ENCODE data around the gene NOL6. TPM values are rescaled to one million over a fixed set of nuclear protein-coding genes. Genes with fewer than 3 reads are reported as not detected.

Gene NOL6
- total RNA-seq, 1 experiment from 2014 or later: 75.1 TPM

DNA sequence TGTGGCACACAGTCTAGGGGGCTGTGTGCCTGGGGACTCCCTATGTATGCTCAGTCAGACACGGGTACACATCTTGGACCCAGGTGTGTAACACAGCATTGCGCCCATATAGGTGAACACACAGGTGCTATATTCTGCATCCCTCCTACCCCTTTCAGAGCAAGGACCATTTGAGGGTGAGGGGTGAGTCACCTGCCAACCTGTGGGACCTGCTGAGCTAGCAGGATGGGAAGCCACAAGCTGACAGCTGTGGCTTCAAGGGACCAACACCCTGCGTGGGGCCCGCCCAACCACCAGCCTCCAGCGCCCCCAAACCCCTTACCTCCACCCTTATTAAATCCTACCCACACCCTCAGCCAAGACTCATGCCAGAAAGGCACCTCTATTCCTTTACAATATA lies 56.7 kb downstream of the NOL6 start:
- intact Hi-C loops (cut with micrococcal nuclease; ENCODE audit: unreplicated experiment) (no loop called here), in situ Hi-C loops (cut with HindIII; ENCODE audit: low pct_unique_long_range_greater_than_20kb, low sequenced_read_pairs) (no loop called here)
- no TSS peak for BruUV-seq (replicated peaks)
- ATAC-seq (no peak), DNase-seq (ENCODE audit: low read depth, low spot score) (no peak)
- no peak overlapping the region for H3K27ac ChIP-seq (ENCODE audit: low read length)
- H3K9me3 ChIP-seq (ENCODE audit: control insufficient read depth, insufficient read depth, low read depth, low read length): no peaks in the 10 kb centered on the region
- H3K4me3 ChIP-seq (ENCODE audit: low read depth in 2 of 2, low read length in 2 of 2): no peak overlapping the region
- no peaks in the 10 kb centered on the region for H3K27me3 ChIP-seq (ENCODE audit: control insufficient read depth, insufficient read depth, low read length)
- ChIA-PET CTCF (interaction anchor here (0.6 to 1.9 kb wide), 4 partner anchors 14 to 49 kb away, joined by 3 to 7 read pairs (median 5); no protein-coding TSS in a partner anchor), POLR2A (no interaction called here)
- TF ChIP-seq, protein P1, sequence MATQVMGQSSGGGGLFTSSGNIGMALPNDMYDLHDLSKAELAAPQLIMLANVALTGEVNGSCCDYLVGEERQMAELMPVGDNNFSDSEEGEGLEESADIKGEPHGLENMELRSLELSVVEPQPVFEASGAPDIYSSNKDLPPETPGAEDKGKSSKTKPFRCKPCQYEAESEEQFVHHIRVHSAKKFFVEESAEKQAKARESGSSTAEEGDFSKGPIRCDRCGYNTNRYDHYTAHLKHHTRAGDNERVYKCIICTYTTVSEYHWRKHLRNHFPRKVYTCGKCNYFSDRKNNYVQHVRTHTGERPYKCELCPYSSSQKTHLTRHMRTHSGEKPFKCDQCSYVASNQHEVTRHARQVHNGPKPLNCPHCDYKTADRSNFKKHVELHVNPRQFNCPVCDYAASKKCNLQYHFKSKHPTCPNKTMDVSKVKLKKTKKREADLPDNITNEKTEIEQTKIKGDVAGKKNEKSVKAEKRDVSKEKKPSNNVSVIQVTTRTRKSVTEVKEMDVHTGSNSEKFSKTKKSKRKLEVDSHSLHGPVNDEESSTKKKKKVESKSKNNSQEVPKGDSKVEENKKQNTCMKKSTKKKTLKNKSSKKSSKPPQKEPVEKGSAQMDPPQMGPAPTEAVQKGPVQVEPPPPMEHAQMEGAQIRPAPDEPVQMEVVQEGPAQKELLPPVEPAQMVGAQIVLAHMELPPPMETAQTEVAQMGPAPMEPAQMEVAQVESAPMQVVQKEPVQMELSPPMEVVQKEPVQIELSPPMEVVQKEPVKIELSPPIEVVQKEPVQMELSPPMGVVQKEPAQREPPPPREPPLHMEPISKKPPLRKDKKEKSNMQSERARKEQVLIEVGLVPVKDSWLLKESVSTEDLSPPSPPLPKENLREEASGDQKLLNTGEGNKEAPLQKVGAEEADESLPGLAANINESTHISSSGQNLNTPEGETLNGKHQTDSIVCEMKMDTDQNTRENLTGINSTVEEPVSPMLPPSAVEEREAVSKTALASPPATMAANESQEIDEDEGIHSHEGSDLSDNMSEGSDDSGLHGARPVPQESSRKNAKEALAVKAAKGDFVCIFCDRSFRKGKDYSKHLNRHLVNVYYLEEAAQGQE (IDR thresholded peaks at IDR 0.05; ENCODE audit: insufficient read depth in 1 of 2, low read depth in 2 of 2, low read length in 1 of 2): no peak
- no peak for TF ChIP-seq TCF7L2 (IDR thresholded peaks at IDR 0.05; ENCODE audit: low read depth, low read length)
- TF ChIP-seq POLR2AphosphoS5 (IDR thresholded peaks at IDR 0.05; ENCODE audit: low read depth, low read length): no peak
- no peak for TF ChIP-seq SIN3A (IDR thresholded peaks at IDR 0.05; ENCODE audit: borderline replicate concordance, insufficient read depth, low read depth, low read length)
- TF ChIP-seq, protein P2, sequence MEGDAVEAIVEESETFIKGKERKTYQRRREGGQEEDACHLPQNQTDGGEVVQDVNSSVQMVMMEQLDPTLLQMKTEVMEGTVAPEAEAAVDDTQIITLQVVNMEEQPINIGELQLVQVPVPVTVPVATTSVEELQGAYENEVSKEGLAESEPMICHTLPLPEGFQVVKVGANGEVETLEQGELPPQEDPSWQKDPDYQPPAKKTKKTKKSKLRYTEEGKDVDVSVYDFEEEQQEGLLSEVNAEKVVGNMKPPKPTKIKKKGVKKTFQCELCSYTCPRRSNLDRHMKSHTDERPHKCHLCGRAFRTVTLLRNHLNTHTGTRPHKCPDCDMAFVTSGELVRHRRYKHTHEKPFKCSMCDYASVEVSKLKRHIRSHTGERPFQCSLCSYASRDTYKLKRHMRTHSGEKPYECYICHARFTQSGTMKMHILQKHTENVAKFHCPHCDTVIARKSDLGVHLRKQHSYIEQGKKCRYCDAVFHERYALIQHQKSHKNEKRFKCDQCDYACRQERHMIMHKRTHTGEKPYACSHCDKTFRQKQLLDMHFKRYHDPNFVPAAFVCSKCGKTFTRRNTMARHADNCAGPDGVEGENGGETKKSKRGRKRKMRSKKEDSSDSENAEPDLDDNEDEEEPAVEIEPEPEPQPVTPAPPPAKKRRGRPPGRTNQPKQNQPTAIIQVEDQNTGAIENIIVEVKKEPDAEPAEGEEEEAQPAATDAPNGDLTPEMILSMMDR (IDR thresholded peaks at IDR 0.05): no peak
- no peaks in the 10 kb centered on the region for H3K36me3 ChIP-seq (ENCODE audit: control insufficient read depth, insufficient read depth, low read length)
- H3K4me1 ChIP-seq (ENCODE audit: control insufficient read depth, insufficient read depth, low read length): peaks cover 27% of the 10 kb centered on the region

DNA sequence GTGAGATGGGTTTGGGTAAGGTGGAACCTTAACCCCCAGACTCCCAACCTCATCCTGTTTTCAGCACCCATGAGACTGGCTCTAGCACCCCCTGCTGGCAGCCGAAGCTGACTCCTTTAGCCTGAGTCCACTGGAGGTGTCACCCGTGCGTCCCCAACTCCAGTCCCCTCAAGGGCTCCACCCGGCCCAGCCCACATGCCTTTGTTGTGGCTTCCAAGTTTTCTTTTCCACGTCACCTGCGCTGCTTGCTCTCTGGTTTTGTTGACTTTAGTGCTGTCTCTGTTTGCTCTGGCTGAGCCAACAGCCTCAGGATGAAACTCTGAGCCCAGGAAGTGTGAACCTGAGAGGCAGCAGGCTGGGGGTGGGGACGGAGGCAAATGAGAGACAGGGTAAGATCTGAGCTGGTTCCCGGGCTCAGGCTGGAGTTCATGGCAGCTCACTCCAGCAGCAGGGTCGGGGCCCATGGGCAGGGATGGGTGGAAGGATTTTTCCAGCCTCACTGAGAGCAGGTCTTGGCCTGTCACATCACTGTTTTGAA lies 58.2 kb downstream of the NOL6 start:
- DNase-seq (ENCODE audit: low read depth, low spot score): peak; percentile 67
- Histone ChIP-seq H3K27ac (ENCODE audit: low read length) (peak overlapping the region; percentile 24; the same call in 1 of the 2 replicates), H3K27me3 (ENCODE audit: control insufficient read depth, insufficient read depth, low read length) (no peaks in the 10 kb centered on the region), H3K36me3 (ENCODE audit: control insufficient read depth, insufficient read depth, low read length) (no peaks in the 10 kb centered on the region), H3K9me3 (ENCODE audit: control insufficient read depth, insufficient read depth, low read depth, low read length) (no peaks in the 10 kb centered on the region), H3K4me1 (ENCODE audit: control insufficient read depth, insufficient read depth, low read length) (peaks cover 27% of the 10 kb centered on the region), H3K4me3 (ENCODE audit: low read depth in 2 of 2, low read length in 2 of 2) (no peak overlapping the region)
- BruUV-seq (replicated peaks): no TSS peak
- ChIA-PET POLR2A (no interaction called here), CTCF (interaction anchor here (0.6 to 2.5 kb wide), 8 partner anchors 12 to 51 kb away, joined by 3 to 11 read pairs (median 4); partner anchors contain the start of gene AQP7)
- TF ChIP-seq SIN3A (IDR thresholded peaks at IDR 0.05; ENCODE audit: borderline replicate concordance, insufficient read depth, low read depth, low read length) (no peak), POLR2AphosphoS5 (IDR thresholded peaks at IDR 0.05; ENCODE audit: low read depth, low read length) (peak; percentile 91), TCF7L2 (IDR thresholded peaks at IDR 0.05; ENCODE audit: low read depth, low read length) (peak; percentile 99)
- TF ChIP-seq, protein P1 (IDR thresholded peaks at IDR 0.05; ENCODE audit: insufficient read depth in 1 of 2, low read depth in 2 of 2, low read length in 1 of 2): no peak
- in situ Hi-C loops (cut with HindIII; ENCODE audit: low pct_unique_long_range_greater_than_20kb, low sequenced_read_pairs): no loop called here
- intact Hi-C loops (cut with micrococcal nuclease; ENCODE audit: unreplicated experiment): no loop called here
- ATAC-seq: peak; percentile 88

All from Panc1 (cell line).